ENCODE results near the gene ORM1.

GRCh38 chr9:114359801-114360200, 36.9 kb downstream of the ORM1 start:
- TF ChIP-seq GATA2 (IDR thresholded peaks at IDR 0.05; ENCODE audit: low read depth, low read length) (no peak), GATA3 (IDR thresholded peaks at IDR 0.05; ENCODE audit: low read depth, low read length) (no peak)

All from SH-SY5Y (cell line).